WERI-Rb-1 (cell line): ENCODE results near the gene REM2.
"Not testable (repeated sequence)": the region's sequence is repeated elsewhere in the genome, so short reads cannot be mapped to it uniquely, and the experiment has no call there.

Experiments
- DNase-seq: peaks from one replicate; pipeline ENCODE4 v3.0.0-alpha.2; 2020
- H3K27ac ChIP-seq: fragments of 250-450 bp; sonication (Bioruptor Pico); 2 replicates; pipeline ENCODE4 v1.5.1; 2020; ENCODE audit warnings: mild to moderate bottlenecking, moderate library complexity
- H3K27me3 ChIP-seq: fragments of 250-450 bp; sonication (Bioruptor Pico); 2 replicates; pipeline ENCODE4 v1.5.1; 2021; ENCODE audit warnings: mild to moderate bottlenecking, low read depth, moderate library complexity; ENCODE audit not compliant: insufficient read depth, severe bottlenecking
- H3K36me3 ChIP-seq: fragments of 250-450 bp; sonication (Bioruptor Pico); 2 replicates; pipeline ENCODE4 v1.5.1; 2020; ENCODE audit warnings: mild to moderate bottlenecking, moderate library complexity
- H3K4me3 ChIP-seq: 2 replicates; pipeline ENCODE4 v1.5.1; 2011; ENCODE audit warnings: low read depth, mild to moderate bottlenecking, control low read depth, low read length
- H3K9me3 ChIP-seq: fragments of 250-450 bp; sonication (Bioruptor Pico); 2 replicates; pipeline ENCODE4 v1.5.1; 2021; ENCODE audit warnings: mild to moderate bottlenecking, moderate library complexity; ENCODE audit not compliant: severe bottlenecking
- TF ChIP-seq, protein P1 (sequence below): IDR thresholded peaks from 2 replicates; pipeline ENCODE4 v1.5.1; 2011; ENCODE audit warnings: low read depth, mild to moderate bottlenecking, control low read depth, inconsistent platforms, low read length

Gene REM2

DNA sequence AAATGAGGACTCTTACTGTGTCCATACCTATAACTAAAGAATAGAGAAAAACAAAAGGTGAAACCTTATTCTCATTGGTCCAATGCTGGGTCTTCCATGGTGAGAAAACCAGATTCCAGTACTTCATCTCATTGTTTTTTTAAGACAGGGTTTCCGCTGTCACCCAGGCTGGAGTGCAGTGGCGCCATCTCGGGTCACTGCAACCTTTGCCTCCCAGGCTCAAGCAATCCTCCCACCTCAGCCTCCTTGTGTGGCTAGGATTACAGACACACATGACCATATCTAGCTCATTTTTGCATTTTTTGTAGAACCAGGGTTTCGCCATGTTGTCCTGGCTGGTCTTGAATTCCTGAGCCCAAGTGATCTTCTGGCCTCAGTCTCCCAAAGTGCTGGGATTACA, 22.6 kb downstream of the REM2 start:
- peaks cover 87% of the 10 kb centered on the region for H3K36me3 ChIP-seq
- TF ChIP-seq, protein P1, sequence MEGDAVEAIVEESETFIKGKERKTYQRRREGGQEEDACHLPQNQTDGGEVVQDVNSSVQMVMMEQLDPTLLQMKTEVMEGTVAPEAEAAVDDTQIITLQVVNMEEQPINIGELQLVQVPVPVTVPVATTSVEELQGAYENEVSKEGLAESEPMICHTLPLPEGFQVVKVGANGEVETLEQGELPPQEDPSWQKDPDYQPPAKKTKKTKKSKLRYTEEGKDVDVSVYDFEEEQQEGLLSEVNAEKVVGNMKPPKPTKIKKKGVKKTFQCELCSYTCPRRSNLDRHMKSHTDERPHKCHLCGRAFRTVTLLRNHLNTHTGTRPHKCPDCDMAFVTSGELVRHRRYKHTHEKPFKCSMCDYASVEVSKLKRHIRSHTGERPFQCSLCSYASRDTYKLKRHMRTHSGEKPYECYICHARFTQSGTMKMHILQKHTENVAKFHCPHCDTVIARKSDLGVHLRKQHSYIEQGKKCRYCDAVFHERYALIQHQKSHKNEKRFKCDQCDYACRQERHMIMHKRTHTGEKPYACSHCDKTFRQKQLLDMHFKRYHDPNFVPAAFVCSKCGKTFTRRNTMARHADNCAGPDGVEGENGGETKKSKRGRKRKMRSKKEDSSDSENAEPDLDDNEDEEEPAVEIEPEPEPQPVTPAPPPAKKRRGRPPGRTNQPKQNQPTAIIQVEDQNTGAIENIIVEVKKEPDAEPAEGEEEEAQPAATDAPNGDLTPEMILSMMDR: no peak
- no peak for DNase-seq
- H3K27ac ChIP-seq: no peak overlapping the region
- H3K27me3 ChIP-seq: no peaks in the 10 kb centered on the region
- no peak overlapping the region for H3K4me3 ChIP-seq
- no peaks in the 10 kb centered on the region for H3K9me3 ChIP-seq

DNA sequence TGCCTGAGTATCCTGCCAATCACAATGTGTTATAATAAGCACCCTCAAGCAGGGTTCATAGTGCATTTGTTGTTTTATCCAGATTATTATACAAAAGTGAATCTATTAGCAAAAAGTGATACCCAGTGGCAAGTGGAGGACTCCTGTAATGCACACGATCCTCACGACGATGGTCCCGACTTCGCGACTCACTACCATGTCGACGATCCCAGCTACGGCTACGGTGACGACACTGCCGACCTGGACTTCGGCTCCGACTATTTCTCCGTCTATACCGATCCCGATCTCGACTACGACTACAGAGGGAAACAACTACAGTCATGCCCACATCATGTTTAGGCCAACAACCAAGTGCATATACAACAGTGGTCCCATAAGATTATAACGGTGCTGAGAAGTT, 23.1 kb downstream of the REM2 start:
- H3K4me3 ChIP-seq: no peak overlapping the region
- TF ChIP-seq, protein P1: no peak
- no peak overlapping the region for H3K27ac ChIP-seq
- H3K36me3 ChIP-seq: peaks cover 87% of the 10 kb centered on the region
- DNase-seq: no peak
- no peaks in the 10 kb centered on the region for H3K27me3 ChIP-seq
- no peaks in the 10 kb centered on the region for H3K9me3 ChIP-seq

DNA sequence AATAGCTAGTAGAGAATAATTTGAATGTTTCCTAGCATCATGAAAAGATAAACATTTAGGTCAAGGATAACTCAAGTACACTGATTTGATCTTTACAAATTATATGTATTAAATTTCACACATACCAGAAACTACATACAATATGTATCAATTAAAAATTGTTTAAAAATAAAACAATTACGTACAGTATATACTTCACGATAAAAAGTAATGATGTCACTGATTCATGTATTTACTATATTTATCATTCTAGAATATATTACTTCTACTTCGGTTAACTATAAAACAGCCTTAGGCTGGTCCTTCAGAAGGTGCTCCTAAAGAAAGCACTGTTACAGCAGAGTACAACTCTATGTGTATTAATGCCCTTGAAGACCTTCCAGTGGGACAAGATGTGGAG, 24.4 kb downstream of the REM2 start:
- TF ChIP-seq, protein P1: no peak
- Histone ChIP-seq H3K36me3 (peaks cover 87% of the 10 kb centered on the region), H3K9me3 (no peaks in the 10 kb centered on the region), H3K4me3 (no peak overlapping the region), H3K27ac (no peak overlapping the region), H3K27me3 (no peaks in the 10 kb centered on the region)
- no peak for DNase-seq

DNA sequence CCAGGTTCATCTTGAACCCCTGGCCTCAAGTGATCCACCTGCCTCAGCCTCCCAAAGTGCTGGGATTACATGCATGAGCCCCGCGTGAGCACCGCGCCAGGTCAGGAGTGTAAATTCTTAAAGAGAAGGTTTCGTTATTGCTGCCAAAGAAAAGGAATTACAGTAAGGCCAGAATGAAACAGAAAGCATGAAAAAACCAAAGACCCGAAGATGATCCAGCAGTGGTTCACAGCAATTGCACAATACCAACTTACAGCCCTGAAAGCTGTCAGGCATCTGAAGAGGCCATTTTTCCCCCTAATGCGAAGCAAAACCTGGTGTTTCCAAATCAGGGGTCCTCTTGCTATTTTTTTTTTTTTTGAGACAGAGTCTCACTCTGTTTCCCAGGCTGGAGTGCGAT, 25.6 kb downstream of the REM2 start:
- DNase-seq: no peak
- no peaks in the 10 kb centered on the region for H3K9me3 ChIP-seq
- no peaks in the 10 kb centered on the region for H3K27me3 ChIP-seq
- no peak overlapping the region for H3K4me3 ChIP-seq
- TF ChIP-seq, protein P1: no peak
- peaks cover 79% of the 10 kb centered on the region for H3K36me3 ChIP-seq
- H3K27ac ChIP-seq: no peak overlapping the region

DNA sequence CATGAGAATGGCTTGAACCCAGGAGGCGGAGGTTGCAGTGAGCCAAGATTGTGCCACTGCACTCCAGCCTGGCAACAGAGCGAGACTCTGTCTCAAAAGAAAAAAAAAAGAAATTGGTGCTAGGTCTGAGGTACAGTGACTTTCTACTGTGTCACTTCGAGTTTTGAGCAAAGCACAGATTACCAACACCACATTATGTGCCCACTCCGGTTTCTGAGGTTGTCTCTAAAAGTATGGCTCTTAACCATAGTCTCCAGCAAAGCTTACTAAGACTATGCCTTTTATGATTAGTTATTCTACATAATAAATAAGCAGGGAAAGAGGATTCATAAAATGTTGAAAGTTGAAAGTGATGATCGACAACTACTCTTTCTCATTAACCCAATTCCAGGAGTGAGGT, 27.9 kb downstream of the REM2 start:
- Histone ChIP-seq H3K27ac (no peak overlapping the region), H3K27me3 (no peaks in the 10 kb centered on the region), H3K4me3 (no peak overlapping the region), H3K9me3 (no peaks in the 10 kb centered on the region), H3K36me3 (peaks cover 70% of the 10 kb centered on the region)
- no peak for DNase-seq
- TF ChIP-seq, protein P1: no peak

DNA sequence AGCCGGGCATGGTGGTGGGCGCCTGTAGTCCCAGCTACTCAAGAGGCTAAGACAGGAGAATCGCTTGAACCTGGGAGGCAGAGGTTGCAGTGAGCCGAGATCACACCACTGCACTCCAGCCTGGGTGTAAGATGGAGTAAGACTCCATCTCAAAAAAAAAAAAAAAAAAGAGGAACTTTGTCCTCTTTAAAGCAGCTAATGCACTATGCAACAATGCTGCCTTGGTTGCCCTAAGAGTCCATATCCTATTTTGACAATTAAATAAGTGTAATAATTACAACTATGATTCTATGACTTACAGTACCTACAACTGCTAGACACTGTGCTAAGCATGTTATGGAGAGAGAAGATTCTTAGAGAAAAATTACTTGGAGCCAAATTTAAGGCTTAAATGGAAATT, 31.8 kb downstream of the REM2 start:
- peaks cover 43% of the 10 kb centered on the region for H3K36me3 ChIP-seq
- not testable (repeated sequence) for H3K4me3 ChIP-seq, H3K27me3 ChIP-seq, H3K9me3 ChIP-seq, H3K27ac ChIP-seq, DNase-seq
